NCI-H526 treated with DMSO at 0.1 percent for 48 hours (cell line): ENCODE measurements around the gene ARHGAP27.

Experiments used
- DNase-seq: peaks from one replicate; lab custom pipeline; 2025; lab: John Stamatoyannopoulos, UW

ARHGAP27 gene

DNA sequence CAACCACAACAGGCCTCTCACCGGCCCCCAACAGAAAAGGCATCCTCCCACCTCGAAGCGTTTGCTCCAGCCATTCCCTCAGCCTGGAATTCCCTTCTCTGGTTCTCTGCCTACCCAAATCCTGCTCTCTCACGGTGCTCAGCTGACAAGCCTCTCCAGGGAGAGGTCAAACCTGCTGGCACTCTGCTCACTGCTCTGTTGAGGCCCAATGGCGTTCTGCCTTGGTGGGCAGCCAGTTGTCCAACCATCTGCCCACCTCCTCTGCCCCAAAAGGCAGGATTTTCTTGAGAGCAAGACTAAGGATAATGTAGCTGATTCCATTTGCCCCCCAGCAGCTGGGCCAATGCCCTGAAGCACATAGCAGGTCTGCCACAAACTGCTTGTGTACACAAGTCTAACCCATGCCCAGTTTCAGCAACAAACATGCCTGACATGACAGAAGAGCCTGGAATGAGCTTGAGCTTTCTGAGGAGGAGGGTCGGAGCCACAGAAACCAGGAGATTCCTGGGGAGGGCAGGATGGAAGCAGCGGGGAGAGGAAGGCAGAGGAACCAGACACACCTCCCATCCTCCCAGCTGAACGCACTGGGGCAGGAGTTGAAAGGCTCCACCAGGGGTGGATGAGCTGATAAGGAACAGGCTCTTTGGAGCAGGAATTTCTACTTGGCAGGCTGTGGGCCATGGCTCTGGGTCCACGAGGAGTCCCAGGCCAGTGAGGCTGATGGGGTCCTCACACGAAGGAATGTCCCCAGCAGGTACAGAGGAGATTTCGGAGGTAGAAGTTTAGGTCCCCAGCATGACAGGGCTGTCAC, 23.9 kb downstream of the ARHGAP27 start:
- DNase-seq = no peak

DNA sequence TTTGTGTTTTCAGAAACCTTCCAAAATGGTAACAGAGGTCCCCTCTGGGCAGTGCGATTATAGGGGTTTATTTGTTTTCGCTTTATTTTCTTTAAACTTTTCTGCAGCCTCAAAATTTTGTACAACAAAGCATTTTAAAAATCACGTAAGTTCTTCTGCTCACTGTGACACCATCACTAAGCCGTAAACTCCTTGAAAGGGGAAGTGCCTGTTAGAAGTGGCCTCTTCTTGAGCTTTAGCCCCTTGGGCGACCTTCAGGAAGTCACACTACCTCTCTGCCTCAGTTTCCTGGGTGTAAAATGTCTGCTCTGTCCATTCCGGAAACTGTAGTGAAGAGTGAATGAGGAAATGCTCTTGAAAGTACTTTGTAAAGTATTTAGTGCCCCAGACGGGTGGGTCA, 26.6 kb downstream of the ARHGAP27 start:
- DNase-seq = no peak

DNA sequence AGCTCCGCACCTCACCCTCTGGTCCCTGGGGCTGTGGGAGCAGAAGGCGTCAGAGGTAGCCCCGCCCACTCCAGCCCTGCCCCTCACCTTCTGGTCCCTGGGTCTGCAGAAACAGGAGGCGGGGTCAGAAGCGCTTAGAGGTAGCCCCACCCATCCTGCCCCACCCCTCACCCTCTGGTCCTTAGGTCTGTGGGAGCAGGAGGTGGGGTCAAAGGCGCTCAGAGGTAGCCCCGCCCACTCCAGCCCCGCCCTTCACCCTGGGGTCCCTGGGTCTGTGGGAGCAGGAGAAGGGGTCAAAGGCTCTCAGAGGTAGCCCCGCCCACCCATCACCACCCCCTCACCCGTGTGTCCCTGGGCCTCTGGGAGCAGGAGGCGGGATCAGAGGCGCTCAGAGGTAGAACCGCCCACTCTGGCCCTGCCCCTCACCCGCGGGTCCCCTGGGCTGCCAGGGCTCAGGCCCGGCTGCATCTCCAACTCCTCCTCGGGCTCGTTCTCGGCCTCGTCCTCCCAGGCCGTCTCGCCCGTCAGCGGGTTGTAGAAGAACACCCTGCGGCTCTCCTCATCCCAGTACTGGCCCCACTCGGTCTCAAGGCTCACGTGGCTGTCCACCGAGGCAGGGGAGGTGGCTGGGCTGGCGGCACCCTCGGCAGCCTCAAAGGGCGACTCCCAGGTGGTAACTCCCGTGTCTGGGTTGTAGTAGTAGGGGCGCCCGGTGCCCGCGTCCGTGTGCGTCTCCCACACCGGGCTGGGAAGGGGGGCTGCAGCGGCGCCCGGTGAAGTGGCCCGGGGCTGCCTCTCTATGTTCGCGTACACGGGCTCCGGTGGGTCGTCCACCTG, 27.2 kb downstream of the ARHGAP27 start:
- no peak for DNase-seq

DNA sequence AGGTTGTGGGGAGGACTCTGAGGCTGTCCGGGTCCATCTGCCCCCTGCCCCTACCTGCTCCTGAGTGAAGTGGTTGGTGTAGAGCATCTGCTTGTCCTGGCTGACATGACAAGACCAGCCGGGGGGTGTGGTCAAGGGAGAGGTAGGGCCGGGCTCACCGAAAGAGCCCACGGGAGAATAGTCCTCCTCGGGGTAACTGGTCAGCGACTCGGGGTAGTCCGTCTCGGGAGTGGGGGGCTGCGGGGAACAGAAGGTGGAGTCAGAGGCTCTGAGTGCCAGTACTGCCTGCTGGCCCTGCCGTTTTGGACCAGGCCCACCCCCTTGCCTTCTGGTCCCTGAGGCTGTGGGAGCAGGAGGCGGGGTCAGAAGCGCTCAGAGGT, 27.8 kb downstream of the ARHGAP27 start:
- DNase-seq = no peak

DNA sequence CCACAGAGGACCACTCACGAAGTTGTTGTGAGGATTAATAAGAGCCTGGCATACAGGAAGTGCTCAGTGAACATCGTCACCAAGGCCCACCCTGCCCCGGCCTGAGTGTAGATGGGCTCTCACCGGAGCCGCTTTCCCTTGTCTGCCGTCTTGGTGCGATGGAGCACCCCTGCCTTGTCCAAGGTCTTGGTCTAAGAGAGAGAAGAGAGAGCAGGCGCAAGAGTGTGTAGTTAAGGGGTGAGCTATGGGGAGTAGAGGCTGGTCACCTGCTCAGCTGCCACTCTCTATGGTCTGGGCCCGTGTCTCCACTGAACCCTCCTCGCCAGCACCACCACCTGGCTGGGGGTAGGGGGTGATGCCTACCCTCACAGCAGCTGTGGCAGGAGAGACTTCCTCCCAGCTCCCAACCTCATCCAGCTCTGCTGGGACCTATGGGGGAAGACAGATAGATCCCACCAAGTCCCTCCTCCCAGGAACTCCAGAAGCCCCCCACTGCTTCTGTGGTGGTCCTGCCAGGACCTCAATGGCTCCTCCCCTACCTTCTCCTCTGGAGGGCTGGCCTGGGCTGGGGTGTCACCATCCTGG, 28.7 kb downstream of the ARHGAP27 start:
- DNase-seq = no peak

DNA sequence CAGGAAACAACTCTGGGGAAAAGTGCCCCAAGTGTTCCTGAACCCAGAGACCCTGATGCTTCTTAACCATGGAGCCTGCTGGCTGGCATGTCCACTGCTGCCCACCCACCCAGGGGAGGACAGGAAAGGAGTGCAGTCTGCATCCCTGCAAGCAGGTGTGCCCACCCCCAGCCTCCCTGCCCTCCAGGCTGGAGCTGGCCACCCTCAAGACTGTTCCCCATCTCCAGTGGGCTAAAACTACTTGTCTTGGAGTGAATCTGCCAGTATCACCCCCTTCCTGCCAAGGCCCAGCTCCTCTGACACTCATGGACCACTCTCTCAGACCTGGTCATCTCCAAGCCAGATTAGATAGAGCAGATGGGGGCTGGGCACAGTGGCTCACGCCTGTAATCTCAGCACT, 29.8 kb downstream of the ARHGAP27 start:
- DNase-seq = no peak

DNA sequence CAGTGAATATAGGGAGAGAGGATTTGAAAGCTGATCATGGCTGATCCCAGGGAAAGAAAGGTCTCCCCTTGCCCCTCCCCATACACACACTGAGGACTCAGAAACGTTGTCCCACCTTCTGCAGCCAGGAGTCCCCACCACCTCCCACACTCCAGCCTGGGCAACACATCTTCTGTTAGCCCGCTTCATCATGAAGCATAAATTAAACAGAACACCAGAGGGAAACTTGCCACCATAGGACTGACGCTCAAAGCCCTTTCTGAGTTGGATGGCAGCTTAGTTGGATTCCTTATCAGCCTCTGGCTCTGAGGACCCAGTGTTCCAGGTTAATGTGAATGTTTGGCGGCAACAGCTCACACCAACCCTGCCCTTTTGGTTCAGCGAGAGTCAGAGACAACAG, 33.9 kb downstream of the ARHGAP27 start:
- DNase-seq = no peak

DNA sequence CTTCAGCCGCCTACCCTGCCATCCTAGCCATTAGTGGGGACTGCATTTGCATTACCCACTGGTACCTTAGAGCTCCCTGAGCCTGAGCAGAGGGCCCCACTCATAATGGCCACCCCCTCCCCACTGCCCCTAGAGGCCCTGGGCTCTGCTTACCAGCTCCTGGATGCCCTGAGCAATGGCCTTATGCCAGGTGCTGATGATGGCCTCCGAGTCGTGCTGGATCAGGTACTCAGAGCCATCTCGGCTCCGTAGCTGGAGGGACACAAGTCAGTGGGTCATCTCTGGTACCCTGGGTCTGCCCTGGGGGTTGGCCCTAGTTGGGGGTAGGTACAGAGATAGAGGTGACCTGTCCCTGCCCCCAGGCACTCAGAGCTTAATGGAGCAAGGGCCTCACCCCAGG, 34.9 kb downstream of the ARHGAP27 start:
- no peak for DNase-seq

DNA sequence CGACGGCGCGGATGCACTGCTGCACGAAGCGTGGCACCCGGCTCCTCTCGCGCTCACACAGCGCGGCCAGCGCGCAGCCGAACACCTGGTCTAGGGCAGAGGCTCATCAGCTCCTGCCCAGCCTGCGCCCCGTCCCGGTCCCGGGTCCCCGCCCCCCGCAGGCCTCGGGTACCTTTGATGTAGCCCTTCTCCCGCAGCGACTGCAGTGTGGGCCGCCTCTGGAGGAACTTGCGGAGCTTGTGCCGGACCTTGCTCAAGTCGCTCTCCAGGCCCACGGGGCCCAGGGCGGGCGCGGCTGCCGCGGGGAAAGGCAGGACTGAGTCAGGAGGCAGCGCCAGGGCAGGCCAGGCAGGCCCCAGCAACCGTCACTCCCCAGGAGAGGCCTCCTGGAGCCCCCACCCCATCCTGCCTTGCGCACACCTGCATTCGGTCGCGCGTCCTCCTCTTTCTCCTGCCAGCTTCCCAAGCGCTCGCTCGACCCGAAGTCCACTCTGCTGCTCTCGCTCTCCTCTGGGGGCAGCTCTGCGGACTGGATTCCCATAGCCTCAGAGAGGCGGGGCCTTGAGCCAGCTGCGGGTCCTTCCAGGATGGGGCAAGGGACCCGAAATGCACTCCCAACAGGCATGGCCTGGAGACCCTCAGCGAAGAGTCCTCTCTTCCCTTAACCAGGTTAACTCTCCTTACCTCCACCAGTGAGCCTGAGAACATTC, 36.0 kb downstream of the ARHGAP27 start:
- DNase-seq = no peak

DNA sequence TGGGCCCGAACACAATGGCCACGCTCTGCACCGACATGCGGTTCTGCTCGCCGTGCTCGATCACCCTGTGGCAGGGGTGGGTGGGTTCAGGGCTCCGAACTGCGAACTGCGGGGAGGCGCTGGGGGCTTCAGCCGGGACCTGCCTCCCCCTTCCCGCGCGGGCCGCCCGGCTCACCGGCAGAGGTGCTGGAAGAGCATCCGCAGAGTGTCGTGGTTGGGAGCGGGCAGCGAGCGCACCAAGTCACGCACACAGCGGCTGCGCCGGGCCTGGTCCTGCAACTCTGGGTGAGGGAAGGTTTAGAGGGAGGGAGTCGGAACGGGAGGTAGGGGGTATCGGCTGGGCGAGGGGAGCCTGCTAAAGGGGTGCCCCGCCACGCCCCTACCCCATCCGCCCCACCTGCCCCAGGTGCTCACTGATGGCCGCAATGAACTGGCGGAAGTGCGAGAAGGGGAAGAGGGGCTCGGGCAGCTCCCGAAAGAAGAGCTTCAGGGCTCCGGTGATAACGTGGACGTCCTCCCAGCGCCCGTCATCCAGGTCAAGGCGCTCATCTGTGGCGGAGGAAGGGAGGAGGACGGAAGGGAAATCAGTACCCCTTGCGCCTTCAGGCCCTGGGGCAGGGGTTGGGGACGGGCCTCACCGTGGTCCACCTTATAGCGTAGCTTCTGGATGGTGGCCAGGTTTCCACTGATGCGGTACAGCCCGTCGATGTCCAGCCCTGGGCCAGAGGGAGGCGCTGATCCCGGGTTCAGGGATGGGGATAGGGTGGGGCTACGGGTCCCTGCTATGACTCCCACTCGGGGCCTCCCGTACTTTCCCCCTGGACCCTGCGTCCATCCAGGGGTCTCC, 36.9 kb downstream of the ARHGAP27 start:
- no peak for DNase-seq

DNA sequence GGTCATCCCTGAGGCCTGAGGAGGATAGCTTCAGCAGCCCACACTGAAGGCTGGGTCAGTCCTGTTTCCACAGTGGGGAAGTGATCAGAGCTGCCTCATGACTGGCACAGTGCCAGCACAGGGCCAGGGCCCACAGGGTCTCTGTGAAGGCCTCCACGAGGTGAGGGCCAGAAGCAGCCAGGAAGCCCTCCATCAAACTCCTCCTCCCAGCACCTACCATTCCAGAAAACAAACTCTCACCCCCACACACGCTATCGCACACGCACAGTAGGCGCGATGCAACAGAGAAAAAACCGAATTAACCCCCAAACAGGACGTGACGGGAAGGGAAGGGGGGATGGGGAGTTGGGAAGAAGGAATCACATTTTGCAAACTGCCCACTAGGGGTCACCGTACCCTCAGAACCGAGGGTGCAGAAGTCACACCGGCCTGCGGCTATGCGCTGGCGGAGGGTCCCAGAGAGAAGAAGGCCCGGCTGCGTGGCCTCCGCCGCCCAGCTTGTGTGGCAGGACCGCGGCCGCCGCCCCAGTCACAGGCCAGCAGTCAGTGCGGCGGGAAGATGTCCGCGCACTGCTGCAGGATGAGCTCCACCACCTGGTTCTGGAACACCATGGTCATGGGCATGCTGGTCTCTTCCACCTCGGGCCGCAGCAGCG, 37.6 kb downstream of the ARHGAP27 start:
- DNase-seq = peak; percentile 58

DNA sequence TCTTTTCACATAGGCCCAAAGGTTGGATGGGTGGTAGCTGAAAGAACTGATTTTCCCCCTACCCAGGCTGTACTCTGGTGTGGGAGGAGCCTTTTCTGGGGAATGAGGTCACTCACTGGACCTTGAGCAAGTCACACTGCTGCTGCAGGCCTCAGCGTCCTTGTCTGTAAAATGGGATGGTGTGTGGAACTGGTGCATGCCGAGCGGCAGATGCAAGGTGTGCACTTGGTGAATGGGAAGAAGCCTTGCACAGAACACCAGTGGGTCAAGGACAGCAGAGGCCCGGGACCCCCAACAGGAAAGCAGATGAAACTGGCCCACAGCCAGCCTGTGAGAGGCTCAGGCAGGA, 38.1 kb downstream of the ARHGAP27 start:
- DNase-seq = no peak

DNA sequence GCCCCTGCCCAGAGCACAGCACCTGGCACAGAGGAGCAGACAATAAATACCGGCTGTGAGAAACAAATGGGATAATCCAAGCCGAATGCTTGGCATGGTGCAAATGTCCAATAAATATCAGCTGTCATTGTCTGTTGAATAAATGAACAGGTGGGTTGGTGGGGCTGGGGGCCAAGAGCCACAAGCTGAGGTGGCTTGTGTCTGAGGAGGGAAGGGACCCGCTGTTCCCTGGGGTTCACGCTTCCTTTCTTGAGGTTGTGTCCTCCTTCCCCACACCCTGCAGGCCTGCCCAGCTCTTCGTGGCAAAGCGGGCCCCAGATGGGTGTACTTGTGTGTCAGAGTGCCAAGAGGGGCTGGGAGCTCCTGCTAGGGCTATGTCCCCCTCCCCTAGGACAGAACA, 38.6 kb downstream of the ARHGAP27 start:
- DNase-seq = no peak

DNA sequence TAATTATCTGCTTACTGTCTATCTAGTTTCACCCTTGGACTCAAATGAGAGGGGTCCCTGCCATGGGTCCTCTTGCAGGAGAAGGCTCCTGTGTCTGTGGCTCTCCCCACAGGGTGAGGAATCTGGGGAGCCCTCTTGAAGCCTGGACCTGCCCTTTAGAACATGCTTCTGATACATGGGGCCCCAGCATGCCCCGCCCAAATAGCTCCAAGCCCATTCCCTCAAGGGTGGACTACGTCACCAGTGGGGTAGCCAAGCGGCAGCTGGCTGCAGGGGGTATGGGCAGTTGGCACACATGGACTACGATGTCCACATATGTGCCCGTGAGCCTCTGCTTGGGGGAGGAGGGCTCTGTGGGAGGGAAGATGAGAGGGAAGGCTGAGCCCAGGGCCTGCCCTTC, 39.3 kb downstream of the ARHGAP27 start:
- no peak for DNase-seq

DNA sequence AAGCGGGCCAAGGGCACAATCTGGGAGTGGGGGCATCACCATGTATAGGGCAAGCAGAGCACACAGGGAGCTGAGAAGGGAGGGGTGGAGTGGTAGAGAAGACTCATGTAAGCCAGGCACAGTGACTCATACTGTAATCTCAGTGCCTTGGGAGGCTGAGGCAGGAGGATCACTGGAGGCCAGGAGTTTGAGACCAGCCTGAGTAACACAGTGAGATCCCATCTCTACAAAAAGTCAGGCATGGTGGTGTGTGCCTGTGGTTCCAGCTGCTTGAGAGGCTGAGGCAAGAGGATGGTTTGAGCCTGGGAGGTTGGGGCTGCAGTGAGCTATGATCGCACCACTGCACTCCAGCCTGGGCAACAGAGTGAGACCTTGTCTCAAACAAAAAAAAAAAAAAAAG, 40.8 kb downstream of the ARHGAP27 start:
- DNase-seq = no peak

DNA sequence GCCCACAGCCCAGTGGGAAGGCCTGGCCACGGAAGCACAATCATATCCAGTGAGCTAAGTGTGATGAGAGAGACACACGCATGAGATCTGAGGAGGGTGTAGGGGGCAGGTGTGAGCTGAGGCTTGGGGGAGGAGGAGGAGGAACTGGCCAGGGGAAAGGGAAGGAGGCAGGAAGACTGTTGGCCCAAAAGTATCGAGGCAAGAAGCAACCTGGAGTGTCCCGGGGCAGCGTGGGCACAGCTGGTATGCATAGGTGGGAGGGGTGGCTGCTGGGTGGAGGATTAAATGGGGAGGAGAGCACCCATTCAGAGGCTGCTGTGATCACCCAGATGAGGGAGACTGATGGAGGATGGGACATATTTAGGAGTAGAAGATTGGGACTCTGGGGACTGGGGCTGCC, 41.4 kb downstream of the ARHGAP27 start:
- no peak for DNase-seq

DNA sequence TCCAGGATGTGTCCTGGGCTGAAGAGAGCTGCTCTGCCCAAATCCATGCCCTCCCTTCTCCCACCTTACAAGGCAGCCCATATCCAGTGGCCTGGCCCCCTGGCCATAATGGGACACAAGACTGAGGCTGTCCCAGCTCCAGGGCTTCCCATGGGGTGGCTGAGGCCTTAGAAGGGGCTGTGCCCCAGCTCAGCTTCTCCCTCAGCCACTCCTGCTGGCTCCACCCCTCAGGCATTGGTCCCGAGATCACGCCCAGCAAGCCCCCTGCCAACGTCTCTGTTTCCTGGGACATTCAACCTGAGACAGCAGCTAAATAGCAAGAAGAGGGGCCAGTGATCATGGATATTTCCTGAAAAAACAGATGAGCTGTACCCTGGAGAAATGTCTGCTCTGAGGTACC, 43.3 kb downstream of the ARHGAP27 start:
- no peak for DNase-seq

DNA sequence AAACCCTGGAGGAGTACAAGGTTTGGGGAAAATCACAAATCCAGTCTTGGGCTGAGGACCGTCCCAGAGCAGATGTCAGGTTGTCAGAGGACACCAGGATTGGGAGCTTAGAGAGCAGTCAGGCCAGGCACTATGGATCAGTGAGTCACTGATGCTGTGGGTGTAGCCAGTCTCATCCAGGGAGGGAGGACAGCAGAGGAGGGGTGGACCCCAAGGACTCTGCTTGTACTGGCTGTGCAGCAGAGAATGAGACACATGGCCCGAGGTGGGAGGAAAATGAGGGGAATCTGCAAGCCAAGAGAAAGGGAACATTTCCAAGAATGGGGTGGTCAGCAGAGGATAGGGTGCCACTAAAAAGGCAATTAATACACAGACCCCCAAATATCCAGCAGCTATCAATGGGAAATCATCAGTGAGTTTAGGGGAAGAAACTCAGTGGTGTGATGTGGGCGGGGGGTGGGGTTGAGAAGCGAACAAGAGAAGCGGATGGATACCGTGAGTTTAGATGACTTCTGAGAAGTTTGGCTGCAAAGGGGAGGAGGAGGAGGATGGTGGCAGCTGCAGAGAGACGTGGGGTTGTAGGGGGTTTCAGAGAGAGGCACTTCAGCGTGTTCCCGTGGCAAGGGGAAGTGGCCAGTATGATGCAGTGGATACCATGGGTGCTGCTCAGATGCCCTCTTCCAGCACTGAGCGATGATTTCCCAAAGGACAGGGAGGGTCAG, 43.9 kb downstream of the ARHGAP27 start:
- no peak for DNase-seq

DNA sequence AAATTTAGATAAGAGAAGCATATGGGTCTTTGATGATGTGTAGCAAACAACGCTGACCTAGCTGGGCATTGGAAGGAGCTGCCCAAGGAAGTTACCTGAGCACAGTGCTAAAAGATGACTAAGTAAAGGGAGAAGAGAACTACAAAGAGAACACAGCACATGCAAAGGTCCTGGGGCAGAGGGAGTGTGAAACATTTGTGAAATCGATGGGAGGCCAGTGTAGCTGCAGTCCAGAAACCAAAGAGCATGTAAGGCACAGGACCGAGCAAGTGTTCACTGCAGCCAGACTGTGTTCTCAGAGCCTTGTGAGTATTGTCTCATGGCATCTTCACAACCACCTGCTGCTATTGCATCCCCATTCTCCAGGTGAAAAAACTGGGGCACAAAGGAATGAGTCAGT, 44.9 kb downstream of the ARHGAP27 start:
- DNase-seq = no peak

DNA sequence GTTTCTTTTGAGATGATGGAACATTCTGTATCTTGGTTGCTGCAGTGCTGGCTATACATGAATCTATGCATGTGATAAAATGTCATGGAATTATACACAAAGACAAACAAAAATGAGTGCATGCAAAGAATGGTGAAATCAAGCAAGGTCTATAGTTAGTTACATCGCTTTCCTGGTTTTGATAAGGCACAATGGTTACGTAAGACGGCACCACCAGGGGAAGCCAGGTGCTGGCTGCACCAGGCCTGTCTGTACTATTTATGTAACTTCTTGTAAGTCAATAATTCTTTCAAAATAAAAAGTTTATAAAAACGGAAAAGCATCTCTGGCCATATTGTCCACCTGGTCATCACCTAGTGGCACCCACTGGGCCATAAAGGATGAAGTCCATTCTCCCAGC, 46.5 kb downstream of the ARHGAP27 start:
- no peak for DNase-seq
